ENCODE data around the gene CORIN. TPM values are rescaled to one million over a fixed set of nuclear protein-coding genes. Genes with fewer than 3 reads are reported as not detected.

The CORIN gene
- total and polyA plus RNA-seq, 2 donors (not counting 3 experiments of a cell fraction or from before 2014, with no cell fraction given), result 0.07 to 0.40 TPM

DNA sequence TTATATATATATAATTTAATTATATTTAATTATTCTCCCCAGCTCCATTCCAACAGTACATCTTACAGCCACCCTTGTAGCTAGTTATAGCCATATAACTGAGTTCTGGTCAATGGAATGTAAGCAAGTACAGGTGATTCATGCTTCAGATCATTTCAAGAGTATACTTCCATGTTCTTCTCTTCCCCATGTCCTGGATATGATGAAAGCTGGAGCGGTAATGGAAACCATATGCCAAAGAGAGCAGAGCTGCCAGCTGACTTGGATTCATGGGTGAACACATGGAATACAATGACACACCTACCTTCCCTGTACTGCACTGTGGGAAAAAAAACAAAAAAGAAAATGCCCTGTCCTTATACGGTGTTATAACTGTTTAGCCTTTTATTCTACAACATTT, 17.5 kb upstream of the CORIN start:
- Histone ChIP-seq H3K9ac (replicated peaks; ENCODE audit: extremely low read depth, insufficient read depth, low read length) (no peak overlapping the region), H3K9me3 (replicated peaks; ENCODE audit: control insufficient read depth, insufficient read depth, low read length) (no peaks in the 10 kb centered on the region), H3K9me1 (replicated peaks; ENCODE audit: control insufficient read depth, extremely low read depth, insufficient read depth, low read length) (no peaks in the 10 kb centered on the region), H3K36me3 (ENCODE audit: control insufficient read depth in 2 of 2, extremely low read depth in 1 of 2, insufficient read depth in 2 of 2, low read length in 2 of 2) (no peaks in the 10 kb centered on the region), H3K27me3 (ENCODE audit: control insufficient read depth in 2 of 2, insufficient read depth in 2 of 2, low read length in 2 of 2) (no peaks in the 10 kb centered on the region), H2AFZ (ENCODE audit: low read depth, low read length) (no peak overlapping the region), H3K4me3 (replicated peaks in 1 of 3; ENCODE audit: insufficient read depth in 1 of 3, low read depth in 1 of 3, low read length in 3 of 3) (no peak overlapping the region), H3K27ac (ENCODE audit: insufficient read depth, low read depth, low read length) (no peak overlapping the region), H3K4me1 (ENCODE audit: control insufficient read depth, extremely low read depth, insufficient read depth, low read length) (peaks cover 4% of the 10 kb centered on the region), H4K20me1 (replicated peaks; ENCODE audit: control insufficient read depth, extremely low read depth, insufficient read depth, low read length) (no peaks in the 10 kb centered on the region), H3K4me2 (ENCODE audit: insufficient read depth, low read length) (no peak overlapping the region), H3K79me2 (ENCODE audit: control insufficient read depth, insufficient read depth, low read length) (no peaks in the 10 kb centered on the region)
- POLR2A ChIA-PET, result no interaction called here
- TF ChIP-seq POLR2A (IDR thresholded peaks at IDR 0.05; ENCODE audit: low read depth, low read length) (no peak), POLR2AphosphoS5 (IDR thresholded peaks at IDR 0.05; ENCODE audit: insufficient read depth, low read depth, low read length) (no peak), GATA2 (IDR thresholded peaks at IDR 0.05; ENCODE audit: insufficient read depth, insufficient read length, low read depth, low read length) (no peak), MAX (IDR thresholded peaks at IDR 0.05; ENCODE audit: insufficient read depth, insufficient read length) (no peak), EZH2 (IDR thresholded peaks at IDR 0.05; ENCODE audit: borderline replicate concordance, low read depth, low read length, severe bottlenecking) (no peak), JUN (IDR thresholded peaks at IDR 0.05; ENCODE audit: borderline replicate concordance, insufficient read depth, insufficient read length, low read depth) (no peak), MYC (IDR thresholded peaks at IDR 0.05; ENCODE audit: low read depth, low read length) (no peak), FOS (IDR thresholded peaks at IDR 0.05; ENCODE audit: borderline replicate concordance, insufficient read depth, low read length) (no peak)
- TF ChIP-seq, protein P1, sequence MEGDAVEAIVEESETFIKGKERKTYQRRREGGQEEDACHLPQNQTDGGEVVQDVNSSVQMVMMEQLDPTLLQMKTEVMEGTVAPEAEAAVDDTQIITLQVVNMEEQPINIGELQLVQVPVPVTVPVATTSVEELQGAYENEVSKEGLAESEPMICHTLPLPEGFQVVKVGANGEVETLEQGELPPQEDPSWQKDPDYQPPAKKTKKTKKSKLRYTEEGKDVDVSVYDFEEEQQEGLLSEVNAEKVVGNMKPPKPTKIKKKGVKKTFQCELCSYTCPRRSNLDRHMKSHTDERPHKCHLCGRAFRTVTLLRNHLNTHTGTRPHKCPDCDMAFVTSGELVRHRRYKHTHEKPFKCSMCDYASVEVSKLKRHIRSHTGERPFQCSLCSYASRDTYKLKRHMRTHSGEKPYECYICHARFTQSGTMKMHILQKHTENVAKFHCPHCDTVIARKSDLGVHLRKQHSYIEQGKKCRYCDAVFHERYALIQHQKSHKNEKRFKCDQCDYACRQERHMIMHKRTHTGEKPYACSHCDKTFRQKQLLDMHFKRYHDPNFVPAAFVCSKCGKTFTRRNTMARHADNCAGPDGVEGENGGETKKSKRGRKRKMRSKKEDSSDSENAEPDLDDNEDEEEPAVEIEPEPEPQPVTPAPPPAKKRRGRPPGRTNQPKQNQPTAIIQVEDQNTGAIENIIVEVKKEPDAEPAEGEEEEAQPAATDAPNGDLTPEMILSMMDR (IDR thresholded peaks at IDR 0.05; ENCODE audit: extremely low read depth in 1 of 2, insufficient read depth in 1 of 2, low read depth in 1 of 2, low read length in 2 of 2), result no peak
- DNase-seq (ENCODE audit: low read depth, low spot score) (no peak), FAIRE-seq (no peak)
- BruUV-seq (replicated peaks), result no TSS peak
- CTCF ChIA-PET, result interaction anchor here (1.2 kb wide), 1 partner anchor 18 kb away, joined by 3 read pairs; no protein-coding TSS in a partner anchor
- intact Hi-C loops (cut with micrococcal nuclease) (no loop called here), dilution Hi-C loops (cut with MboI; ENCODE audit: extremely low pct_ligation_motif_present, low sequenced_read_pairs) (no loop called here)
